Adipose tissue (tissue), 3 donors: ENCODE measurements around the gene M1AP. TPM values are rescaled to one million over a fixed set of nuclear protein-coding genes. Genes with fewer than 3 reads are reported as not detected.

Source experiments
- H3K27ac ChIP-seq: one replicate; pipeline ENCODE4 v1.5.1; 2013; ENCODE audit warnings: low read depth, low read length
- WGBS, 3 donors: extraction: QIAGEN DNeasy Blood & Tissue Kit; methylation state at CpG; one replicate each; pipeline ENCODE4 v1.1.7; 2013; 5-methylcytosine and 5-hydroxymethylcytosine counted together
- polyA plus RNA-seq, 3 donors: library from polyadenylated mRNA; stranded (reverse); fragments of 200-250 nt; gene quantifications; one replicate each; pipeline ENCODE4 v1.2.3, GENCODE V29; 2013
- donor health status: healthy with polysubstance abuse.
- donor health status: Bipolar disorder and iron deficiency.
- donor health status: healthy.

Gene M1AP
- polyA plus RNA-seq, 3 donors, result 0.34 to 0.70 (median 0.48) TPM

DNA sequence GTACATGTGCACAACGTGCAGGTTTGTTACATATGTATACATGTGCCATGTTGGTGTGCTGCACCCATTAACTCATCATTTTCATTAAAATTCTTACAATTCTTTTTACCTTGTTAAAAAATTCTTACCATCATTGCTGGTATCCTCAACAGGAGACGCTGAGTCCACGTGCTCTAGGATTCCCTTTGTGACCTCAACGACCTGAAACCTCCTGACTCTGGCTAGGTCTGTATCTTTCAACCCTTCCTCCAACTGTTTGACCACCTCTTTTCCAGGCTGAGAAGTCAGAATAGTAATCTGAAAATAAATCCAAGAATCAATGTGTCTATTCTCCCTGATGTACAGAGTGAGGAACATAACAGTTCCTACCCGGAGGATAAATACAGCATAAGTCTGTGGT, 41.2 kb downstream of the M1AP start:
- WGBS, 3 donors, result 60 to 67% (median 62%) methylated on average over 5 of the region's 5 CpGs
- no peak overlapping the region for H3K27ac ChIP-seq

DNA sequence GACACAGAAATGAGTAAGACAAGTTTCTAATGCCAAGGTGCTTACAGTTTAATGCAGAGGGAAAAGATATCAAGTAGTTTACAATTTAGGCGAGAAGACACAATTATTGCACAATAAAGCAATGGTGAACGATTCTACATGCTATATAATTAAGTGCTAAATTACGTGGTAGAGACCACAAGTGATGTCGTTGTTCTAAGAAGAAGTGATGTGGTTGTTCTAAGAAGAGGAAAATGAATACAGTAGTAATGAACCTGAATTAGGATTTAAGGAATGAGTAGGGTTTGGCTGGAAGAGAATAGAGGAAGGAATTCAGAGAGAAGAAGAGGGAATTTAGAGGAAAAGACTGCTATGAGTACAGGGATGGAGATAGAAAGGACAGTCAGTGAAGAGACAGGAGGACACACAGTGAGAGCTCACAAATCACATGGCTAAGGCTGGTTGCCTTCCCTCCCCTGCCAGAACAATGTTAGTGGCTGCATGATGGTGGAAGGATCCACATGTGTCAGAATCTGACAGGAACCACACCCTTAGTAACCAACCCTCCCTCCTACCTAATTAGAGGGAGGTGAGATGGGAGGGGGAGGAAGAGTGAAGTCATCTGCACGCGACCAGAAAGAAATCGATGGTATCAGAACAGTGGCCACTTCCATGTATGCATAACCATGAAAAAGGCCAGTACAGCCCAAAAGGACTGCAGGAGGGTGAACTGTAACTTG, 44.7 kb downstream of the M1AP start:
- 68 to 75% (median 74%) methylated on average over 7 of the region's 7 CpGs for WGBS, 3 donors
- no peak overlapping the region for H3K27ac ChIP-seq

DNA sequence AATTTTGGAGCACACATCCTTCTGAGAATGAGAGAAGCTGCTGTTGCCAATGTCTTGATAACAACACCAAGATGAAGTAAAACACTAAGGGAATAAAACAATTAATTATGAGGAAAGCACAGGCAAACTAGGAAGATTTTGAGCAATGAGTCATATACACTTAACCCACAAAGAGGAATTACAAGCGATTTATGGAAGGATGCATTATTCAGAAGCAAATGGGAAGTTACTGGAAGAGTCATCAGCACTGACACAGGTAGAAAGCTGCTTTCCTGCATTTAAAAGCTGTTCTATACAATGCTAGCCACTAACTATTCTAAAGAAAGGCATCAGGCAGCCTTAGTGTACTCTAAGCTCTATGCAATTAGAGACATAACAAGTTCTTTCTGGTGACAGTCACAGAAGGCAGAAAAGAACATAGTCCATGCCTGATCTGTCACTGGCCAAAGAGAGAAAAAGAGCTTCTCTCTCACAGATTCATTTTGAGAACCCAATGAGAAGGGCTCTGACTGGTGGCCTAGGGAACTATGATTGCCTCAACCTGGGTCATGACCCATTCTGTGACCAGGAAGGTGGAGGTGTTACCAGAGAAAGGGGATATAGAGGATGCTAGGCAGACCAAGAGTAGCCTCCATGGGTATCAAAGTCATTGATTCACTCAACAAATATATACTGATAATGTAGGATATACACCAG, 45.4 kb downstream of the M1AP start:
- 27 to 48% (median 30%) methylated on average over 1 of the region's 1 CpG for WGBS, 3 donors
- no peak overlapping the region for H3K27ac ChIP-seq

DNA sequence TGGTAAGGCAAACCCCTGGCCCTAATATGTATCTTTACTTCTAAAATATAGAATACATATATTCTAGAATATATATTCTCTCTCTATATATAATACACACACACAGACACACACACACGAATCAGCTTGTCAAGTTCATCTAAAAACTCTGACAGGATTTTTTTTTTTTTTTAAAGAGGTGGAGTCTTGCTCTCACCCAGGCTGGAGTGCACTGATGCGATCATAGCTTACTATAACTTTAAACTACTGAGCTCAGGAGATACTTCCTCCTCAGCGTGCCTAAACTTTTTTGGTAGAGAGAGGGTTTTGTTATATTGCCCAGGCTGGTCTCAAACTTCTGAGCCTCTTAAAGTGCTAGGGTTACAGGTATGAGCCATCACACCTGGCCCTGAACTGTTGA, 48.5 kb downstream of the M1AP start:
- WGBS, 3 donors, result 49 to 59% (median 57%) methylated on average over 3 of the region's 3 CpGs
- H3K27ac ChIP-seq, result no peak overlapping the region

DNA sequence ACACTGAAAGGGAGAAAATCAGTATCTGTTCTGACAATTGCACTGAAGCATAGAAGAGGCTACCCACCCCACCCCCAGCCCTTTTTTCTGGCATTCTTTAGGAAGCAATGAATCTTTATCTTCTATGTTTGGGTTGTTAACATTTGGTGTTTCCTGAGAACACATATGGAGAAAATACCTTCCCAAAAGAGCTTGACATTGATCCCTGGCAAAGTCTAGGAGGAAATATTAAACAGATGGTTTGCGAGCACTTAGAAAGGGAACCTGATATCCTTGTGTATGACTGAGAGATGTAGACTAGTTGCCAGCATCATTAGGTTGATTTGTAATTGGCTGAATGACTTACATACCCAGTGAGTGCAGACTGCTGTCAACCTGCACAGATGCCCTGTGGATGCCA, 50.7 kb downstream of the M1AP start:
- 61 to 64% (median 63%) methylated on average over 1 of the region's 1 CpG for WGBS, 3 donors
- H3K27ac ChIP-seq, result no peak overlapping the region

DNA sequence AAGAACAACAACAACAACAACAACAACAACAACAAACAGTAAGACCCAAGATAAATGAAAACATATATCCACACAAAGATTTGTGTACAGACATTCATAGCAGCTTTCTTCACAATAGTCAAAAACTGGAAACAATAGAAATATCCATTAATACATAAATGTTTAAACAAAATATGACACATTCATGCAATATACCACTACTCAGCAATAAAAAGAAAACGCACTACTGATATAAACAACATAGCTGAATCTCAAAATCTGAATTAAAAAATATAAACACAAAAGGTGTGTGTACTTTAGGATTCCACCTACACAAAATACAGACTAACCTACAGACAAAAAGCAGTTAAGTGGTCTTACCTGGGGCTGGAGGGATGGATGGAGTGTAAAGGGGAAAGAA, 51.5 kb downstream of the M1AP start:
- H3K27ac ChIP-seq, result no peak overlapping the region
- 55 to 67% (median 58%) methylated on average over 1 of the region's 1 CpG for WGBS, 3 donors

DNA sequence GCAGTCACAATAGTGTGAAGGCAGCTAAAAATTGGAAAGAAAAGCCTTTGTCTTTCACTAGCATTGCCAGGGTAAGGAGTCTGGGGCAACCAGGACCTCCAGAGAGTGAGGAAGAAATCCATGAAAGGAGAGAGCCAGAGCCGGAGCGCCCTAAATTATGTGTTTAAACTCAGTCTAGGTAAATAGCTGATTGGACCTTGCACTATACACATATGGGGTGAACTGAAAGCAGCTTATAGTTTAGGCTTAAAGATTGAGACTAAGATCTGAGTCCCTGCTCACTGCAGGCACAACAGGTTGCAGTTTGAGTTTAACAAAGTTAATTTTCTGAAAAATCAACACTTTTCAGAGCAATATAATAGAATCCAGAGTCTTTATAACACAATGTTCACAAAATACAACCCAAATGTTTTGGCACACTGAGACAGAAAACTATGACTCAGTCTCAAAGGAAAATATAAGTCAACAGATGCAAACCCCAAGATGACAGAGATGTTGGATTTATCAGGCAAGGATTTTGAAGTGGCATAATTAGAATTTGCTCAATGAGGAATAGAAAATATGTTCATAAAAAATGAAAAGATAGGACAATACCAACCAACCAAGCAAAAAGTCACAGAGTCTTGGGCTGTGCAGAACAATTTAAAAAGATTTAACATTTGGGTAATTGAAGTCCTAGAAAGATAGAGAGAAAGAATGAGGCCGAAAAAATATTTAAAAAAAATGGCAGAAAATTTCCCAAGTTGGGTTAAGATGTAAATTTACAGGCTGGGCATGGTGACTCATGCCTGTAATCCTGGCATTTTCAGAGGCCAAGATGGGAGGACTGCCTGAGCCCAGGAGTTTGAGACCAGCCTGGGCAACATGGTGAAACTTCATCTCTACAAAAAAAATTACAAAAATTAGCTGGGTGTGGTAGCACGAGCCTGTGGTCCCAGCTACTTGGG, 54.0 kb downstream of the M1AP start:
- 52 to 83% (median 80%) methylated on average over 4 of the region's 4 CpGs for WGBS, 3 donors

DNA sequence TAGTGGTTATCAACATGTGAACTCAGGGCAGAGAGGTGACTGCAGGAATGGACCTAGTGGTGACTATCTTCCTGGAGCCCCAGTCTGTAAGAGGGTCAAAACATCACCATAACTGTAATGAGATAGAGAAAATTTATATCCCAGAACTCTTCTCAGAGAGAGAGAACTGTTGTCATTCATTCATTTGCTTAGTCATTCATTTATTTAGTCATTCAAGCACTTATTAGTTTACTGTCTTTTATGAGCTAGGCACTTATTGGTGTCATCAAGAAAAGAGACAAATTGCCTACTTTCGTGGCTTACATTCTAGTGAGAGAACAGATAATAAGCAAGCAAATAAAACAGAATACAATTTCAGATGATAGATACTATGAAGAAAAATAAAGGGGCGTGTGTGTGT, 59.5 kb downstream of the M1AP start:
- no peak overlapping the region for H3K27ac ChIP-seq
- 51 to 73% (median 67%) methylated on average over 2 of the region's 2 CpGs for WGBS, 3 donors

More for the DNA sequence above, 54.0 kb downstream of the M1AP start:
- no peak overlapping the region for H3K27ac ChIP-seq

DNA sequence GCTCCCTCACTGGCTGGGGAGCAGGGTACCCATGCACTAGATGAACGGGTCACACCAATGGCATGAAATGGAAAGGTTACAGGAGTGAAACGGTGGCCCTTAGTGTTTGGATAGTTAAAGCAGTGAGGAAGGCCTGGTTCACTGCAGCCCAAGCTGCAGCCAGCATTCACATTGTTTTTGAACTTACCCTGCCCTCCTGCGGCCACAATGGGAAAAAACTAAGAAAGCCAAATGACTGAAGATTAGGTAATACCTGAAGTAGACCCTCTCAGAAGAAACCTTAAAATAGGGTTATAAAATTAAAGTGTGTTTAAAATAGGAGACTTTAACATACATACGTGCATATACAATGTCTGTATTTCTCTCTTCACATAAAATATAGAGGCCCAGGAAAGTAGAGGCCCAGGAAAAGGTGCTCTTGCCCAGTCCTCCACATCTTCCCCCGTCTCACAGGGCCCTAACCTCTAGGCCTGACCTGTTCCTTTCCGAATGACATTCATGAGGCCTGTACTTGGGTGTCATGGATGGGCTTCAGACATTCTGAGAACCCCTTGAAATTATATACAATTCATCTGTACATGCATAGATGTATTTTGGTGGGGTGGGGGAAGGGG, 60.4 kb downstream of the M1AP start:
- WGBS, 3 donors, result 17 to 19% (median 19%) methylated on average over 6 of the region's 6 CpGs
- H3K27ac ChIP-seq, result no peak overlapping the region

DNA sequence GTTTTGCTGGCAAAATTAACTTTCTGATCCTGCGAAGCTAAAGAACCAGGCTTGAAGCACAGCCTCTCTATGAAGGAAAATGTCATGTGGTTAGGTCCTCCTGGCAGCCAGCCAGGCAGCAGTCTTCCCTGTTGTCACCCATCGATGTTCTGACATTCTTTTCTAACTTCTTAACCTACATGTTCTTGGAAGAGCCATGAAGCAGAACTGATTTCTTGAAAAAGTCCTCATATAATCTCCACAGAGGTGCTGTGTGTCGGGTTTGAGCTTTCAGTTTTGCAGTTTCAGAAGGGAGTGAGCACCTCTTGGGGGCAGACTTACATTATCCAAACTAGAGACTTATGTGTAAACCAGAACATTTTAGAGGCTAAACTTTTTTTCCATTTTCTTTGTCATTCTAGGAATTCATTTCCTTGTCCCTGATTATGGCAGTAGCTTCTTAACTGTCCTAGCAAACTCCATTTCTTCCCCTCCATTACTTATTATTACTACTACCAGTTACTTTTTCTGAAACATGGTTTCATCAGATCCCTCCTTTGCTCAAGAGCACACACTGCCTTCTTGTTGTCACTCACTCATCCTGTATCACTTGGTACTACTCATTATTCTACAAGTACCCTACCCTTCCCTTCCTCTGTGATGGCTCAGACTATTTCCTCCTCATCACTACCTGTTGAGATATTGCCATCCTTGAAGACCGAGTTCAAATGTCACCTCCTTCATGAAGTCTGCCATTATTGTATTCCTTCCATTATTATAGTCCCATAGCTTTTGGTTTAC, 62.5 kb downstream of the M1AP start:
- H3K27ac ChIP-seq, result no peak overlapping the region
- WGBS, 3 donors, result 46 to 60% (median 48%) methylated on average over 4 of the region's 4 CpGs

DNA sequence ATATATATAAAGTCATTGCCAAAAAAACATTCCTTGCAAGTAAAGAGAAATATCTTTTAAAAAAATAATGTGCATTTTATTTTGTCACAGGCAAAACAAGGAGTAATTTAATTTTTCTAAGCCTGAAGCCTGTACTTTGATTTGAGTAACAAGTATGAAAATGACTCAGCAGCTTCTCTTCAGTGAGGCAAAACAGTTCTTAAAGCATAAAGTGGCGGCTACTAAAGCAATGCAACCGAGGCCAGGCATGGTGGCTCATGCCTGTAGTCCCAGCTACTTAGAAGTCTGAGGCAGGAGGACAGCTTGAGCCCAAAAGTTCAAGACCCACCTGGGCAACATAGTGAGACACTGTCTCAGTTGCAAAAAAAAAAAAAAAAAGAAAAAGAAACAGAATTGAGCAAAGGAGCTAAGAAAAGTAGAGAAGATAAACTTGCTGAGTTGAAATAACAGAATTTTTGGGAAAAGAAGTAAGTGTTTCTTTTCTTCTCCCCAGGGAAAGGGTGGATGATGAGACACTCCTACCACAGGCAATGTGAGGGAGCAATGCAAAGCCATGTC, 64.0 kb downstream of the M1AP start:
- H3K27ac ChIP-seq, result no peak overlapping the region
- 41 to 66% (median 45%) methylated on average over 2 of the region's 2 CpGs for WGBS, 3 donors

DNA sequence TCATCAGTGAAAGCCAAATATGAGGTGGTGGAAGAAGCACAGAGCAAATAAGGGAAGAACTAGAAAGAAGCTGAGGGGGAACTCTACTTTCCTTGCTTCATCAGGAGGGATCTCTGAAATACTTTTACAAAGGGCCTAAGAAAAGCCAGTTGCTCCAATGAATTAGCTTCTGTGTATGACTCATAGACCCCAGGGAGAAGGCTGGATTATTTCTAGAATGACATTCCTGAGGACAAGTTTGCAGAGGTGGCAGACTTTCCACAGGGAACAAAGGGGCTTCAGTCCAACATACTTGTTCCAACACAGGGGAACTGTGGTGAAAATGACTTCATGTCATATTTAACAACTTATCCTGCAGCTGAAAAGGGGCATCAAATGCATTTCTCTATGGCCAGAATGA, 64.6 kb downstream of the M1AP start:
- no peak overlapping the region for H3K27ac ChIP-seq

DNA sequence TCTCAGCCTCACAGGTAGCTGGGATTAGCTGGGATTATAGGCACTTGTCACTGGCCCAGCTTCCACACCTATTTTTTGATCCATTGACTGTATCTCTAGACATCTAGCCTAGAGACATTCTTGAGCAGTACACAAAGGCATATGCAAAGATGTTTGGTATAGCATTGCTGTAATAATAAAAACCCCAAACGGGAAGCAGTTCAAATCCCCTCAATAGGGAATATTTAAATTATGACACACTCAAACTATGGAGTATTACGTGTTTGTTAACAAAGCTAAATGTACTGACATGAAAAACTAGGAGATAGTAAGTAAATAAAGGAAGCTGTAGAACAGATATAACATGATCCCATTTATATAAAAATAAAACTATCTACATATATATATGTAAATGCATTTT, 65.9 kb downstream of the M1AP start:
- H3K27ac ChIP-seq, result no peak overlapping the region
- 72 to 82% (median 77%) methylated on average over 2 of the region's 2 CpGs for WGBS, 3 donors

DNA sequence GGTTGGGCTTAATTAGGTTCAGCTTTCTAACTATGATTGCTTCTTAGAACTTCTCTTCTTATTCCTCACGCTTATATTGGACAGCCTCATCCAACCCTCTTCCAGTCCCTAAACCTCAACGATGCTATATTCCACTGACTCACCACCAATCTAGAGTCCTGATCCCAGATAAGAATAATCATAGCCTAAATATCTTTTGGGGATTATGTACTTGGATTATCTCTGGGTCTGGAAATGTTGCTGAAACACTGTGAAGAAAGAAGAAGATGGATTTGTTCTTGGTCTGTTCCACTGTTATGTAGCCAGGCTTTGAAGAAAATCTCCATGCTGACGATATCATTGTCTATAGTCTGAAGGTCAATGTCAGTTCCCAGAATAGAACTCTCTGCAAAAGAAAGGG, 66.7 kb downstream of the M1AP start:
- 78 to 92% (median 90%) methylated on average over 3 of the region's 3 CpGs for WGBS, 3 donors
- no peak overlapping the region for H3K27ac ChIP-seq

DNA sequence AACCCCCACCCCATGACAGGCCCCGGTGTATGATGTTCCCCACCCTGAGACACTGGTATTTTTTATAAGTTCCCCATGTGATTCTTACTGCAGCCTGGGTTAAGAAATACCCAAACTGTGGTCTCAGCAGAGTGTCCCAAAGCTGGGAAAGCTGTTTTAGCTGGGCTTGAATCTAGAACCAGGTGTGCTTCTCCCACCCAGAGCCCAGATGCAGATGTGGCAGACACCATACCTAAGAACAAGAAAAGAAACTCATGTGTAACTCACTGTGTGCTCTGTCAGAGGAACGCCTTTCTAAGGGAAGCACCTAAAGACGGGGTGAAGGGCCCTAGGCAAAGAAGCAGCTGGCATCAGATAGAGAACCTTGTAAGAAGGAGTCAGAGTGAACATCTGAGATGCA, 69.7 kb downstream of the M1AP start:
- H3K27ac ChIP-seq, result no peak overlapping the region
- WGBS, 3 donors, result 65 to 83% (median 75%) methylated on average over 3 of the region's 3 CpGs

DNA sequence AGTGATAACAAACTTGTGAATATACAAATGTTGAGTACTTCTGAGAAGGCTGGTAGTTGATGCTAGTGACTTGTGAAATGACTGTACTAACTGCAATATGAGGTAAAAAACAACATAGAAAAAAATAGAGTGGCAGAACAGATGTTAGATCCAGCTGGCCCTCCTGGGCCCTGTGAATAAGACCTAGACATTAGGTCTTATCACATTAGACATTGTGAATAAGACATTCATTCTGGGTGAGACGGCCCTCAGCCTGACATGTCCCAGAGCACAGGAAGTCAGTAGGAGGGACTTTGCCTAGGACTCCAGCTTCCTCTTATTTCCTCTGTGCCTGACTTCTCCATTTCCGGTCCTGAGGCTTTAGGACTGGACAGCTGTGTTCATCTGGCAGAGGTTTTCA, 70.7 kb downstream of the M1AP start:
- 13 to 56% (median 26%) methylated on average over 2 of the region's 2 CpGs for WGBS, 3 donors
- H3K27ac ChIP-seq, result no peak overlapping the region

DNA sequence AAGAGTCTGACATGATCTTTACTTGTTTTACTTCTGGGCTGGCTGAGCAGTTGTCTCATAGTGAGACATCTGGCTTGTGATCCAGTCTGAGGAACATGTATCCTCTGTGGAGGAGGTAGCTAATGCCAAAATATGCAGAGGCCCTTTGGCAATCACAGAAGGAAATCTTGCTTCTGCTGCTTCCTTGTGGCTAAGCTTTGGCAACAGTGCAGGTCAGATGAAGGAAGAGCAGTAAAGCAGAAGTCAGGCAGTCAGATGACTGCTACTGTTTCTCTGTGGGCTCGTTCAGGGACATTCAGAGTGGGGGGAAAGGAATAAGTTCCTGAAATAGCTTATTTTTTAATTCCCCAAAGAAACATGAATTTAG, 71.3 kb downstream of the M1AP start:
- H3K27ac ChIP-seq, result no peak overlapping the region
- WGBS, 3 donors, result 3 to 33% (median 8%) methylated on average over 1 of the region's 1 CpG
